ENCODE results near the gene RAB33B. TPM values are rescaled to one million over a fixed set of nuclear protein-coding genes. Genes with fewer than 3 reads are reported as not detected.

RAB33B gene
- total and polyA plus RNA-seq, 2 of the 8 experiments (the other 6 are each of a cell fraction or from before 2014, with no cell fraction given), result 4.2 to 8.7 TPM

GRCh38 chr4:139453371-139454110 is 380 bp upstream of the RAB33B start (continued):
- no peak for TF ChIP-seq CHD7 (IDR thresholded peaks at IDR 0.05; ENCODE audit: insufficient replicate concordance, low read length)
- TF ChIP-seq CEBPB (IDR thresholded peaks at IDR 0.05; ENCODE audit: low read depth, low read length), result no peak
- TF ChIP-seq RAD21 (IDR thresholded peaks at IDR 0.05 in 1 of 2, conservative IDR thresholded peaks at IDR 0.05 in 1 of 2; ENCODE audit: low read depth in 2 of 2, low read length in 2 of 2), result no peak
- TF ChIP-seq POLR2AphosphoS5 (IDR thresholded peaks at IDR 0.05; ENCODE audit: low read depth, low read length), result peak; percentile 84
- no peak; a peak in 1 of 4 replicates for TF ChIP-seq HDAC2 (IDR thresholded peaks at IDR 0.05; ENCODE audit: borderline replicate concordance in 1 of 2, low read depth in 2 of 2, low read length in 2 of 2)
- peak; percentile 59 for TF ChIP-seq SAP30 (IDR thresholded peaks at IDR 0.05; ENCODE audit: insufficient read depth, insufficient replicate concordance, low read length)
